GM20431 (cell line): Measurements from ENCODE around the gene FBXL7.

ENCODE experiments used
- in situ Hi-C: fragments of 300-500 bp; cut with MseI, MboI; formaldehyde crosslinking; loops from one replicate; pipeline ENCODE4 v1.15.0; 2020; ENCODE audit warnings: low sequenced_read_pairs; ENCODE audit not compliant: unreplicated experiment

The FBXL7 gene

DNA sequence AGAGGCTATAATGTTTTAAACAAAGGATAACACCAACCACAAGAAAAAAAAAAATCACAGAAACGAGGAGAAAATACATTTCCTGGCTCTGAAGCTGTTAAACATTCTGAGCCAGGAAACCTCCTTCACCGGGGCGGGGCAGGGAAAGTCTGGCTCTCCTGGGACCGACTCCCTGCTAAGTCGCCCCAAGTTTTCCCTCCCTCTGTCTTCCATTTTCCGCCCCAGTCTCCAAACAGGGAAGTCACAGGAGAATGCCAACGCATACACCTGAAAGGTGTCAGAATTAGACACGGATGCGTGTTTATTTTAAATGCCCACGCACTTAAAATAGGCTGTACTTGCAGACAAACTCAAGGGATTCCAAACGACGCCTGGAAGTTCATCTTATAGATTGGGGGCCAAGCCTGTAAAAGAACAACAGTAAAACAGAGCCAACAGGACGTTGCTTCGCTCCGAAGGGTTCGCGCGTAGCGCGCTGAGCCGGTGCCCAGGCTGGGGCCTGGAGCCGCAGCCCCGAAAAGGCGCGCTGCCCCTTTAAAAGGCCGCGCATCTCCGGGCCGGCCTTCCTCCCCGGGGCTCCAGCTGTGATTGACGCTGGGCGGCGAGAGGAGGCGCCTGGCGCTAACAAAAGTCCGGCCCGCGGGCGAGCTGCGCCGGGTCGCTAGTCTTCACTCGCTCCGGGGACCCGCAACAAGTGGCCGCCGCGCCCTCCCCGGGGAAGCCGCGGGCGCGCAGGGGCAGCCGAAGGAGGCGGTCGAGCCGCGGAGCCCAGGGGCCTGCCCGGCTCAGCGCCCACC lies at the start of gene FBXL7:
Gene FBXL7, plus strand, starts transcription at position 653 of the 797 bp plus-strand sequence.
- in situ Hi-C loops = no loop called here

DNA sequence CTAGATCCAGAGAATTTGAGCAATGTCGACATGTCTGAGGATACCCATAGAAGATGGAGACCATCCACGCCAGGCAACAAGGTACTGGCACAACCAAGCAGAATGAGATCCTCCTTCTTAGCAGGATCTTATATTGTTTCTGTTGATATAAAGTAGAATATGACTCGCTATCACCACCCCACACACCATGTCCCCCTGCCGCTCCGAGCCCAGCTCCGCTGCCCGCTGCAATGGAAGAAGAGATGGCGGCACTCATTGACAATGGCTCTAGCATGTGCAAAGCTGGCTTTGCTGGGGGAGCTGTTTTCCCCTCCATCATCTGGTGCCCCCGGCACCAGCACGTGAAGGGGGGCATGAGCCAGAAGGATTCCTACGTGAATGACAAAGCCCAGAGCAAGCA lies 49.5 kb upstream of the FBXL7 start:
- in situ Hi-C loops = no loop called here

DNA sequence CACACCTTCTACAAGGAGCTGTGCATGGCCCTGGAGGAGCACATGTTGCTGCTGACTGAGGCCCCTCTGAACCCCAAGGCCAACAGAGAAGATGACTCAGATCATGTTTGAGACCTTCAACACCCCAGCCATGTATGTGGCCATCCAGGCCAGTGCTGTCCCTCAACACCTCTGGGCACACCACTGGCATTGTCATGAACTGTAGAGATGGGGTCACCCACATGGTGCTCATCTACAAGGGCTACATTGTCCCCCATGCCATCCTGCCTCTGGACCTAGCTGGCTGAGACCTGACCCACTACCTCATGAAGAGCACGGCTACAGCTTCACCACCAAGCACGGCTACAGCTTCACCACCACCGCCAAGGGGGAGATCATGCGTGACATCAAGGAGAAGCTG lies 49.0 kb upstream of the FBXL7 start:
- in situ Hi-C loops = no loop called here

DNA sequence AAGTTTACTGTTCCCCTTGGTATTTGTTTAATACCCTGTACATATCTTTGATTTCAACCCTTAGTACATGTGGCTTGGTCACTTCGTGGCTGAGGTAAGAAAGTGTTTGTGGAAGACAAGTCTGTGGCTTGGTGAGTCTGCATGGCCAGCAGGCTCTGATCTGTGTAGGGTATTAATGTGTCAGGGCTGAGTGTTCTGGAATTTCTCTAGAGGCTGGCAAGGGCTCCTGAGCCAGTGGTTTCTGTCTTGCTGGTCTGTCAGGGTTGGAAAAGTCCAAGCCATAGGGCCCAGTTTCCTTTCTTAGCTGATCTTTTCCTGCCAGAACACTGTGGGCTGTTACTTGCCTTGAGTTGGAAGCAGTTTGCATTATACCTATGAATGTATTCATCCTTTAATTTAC lies 48.0 kb upstream of the FBXL7 start:
- in situ Hi-C loops = no loop called here

DNA sequence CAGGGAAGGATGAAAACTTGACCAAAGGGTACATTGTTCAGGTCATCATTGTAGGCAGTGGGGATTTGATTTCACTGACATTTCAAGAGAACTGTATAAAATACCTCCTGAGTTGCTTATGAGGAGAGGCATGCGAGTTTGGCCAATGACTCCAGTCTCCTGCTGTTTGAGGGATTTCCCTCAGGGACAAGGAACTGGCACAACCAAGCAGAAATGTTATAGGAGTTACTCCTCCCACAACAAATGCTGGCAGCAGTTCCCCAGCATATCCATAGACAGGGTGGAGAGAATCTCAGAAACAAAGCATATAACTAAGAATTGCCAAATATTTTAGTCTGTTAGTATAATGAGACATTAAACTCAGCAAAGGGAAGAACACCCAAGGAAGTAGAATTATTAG lies 47.2 kb upstream of the FBXL7 start:
- in situ Hi-C loops = no loop called here

DNA sequence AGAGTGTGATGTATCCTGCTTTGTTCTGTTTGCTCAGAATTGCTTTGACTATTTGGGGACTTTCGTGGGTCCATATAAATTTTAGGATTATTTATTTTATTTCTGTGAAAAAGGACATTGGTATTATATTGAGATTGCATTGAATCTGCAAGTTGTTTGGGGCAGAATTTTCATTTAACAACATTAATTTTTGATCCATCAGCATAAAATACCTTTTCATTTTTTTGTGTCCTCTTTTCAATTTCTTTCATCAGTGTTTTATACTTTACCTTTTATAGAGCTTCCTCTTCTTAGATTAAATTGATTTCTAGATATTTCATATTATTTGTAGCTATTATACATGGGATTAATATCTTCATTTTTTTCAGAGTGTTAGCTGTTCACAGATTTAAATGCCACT lies 40.8 kb upstream of the FBXL7 start:
- in situ Hi-C loops = no loop called here

DNA sequence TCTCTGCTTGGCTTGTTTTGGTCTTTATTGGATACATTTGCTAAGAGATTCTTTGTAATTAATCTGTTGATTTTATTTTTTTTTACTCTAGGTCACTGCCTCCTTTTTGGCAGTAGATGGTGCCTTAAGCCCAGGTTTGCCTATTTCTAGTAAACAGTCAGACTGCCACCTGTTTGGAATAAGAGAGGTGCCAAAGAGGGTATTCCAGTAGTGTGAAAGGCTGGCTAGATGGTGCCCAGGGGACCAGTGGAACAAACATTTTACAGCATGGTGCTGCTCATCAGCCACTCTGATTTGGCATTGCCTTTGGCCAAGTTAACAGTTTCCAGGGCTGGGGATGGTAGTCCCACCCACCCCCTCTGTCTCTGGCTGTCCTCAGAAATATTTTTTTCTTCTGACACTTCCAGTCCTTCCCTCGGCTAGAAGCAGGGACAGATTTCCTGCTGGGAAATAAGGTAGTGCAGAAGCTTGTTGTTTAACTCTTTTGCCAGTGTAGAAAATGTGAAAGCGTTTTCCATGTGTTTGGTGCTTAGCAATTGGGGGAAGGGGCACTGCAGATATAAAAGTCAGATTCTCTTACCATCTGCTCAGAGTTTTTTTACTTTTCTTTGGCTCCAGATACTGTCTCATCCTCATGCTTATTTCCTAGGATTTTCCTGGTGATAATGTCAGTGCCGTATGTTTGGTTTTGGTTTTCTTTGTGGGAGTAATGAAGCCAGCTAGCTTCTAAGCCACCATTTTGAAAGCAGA lies 36.6 kb upstream of the FBXL7 start:
- in situ Hi-C loops = no loop called here

DNA sequence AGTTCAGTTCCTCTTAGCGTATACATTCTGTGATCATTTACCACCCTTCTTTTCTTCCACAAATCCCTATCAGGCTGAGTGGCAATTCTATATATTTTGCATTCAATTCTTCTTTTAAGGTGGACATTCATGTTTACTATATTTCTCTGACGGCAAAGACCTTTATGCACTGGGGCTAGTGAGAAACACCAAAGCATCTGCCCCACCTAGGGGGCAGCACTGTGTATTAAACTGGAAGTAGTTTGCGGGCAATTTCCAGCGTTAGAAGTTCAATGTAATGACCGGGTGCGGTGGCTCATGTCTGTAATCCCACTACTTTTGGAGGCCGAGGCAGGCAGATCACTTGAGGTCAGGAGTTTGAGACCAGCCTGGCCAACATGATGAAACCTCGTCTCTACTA lies 27.9 kb upstream of the FBXL7 start:
- in situ Hi-C loops = no loop called here

DNA sequence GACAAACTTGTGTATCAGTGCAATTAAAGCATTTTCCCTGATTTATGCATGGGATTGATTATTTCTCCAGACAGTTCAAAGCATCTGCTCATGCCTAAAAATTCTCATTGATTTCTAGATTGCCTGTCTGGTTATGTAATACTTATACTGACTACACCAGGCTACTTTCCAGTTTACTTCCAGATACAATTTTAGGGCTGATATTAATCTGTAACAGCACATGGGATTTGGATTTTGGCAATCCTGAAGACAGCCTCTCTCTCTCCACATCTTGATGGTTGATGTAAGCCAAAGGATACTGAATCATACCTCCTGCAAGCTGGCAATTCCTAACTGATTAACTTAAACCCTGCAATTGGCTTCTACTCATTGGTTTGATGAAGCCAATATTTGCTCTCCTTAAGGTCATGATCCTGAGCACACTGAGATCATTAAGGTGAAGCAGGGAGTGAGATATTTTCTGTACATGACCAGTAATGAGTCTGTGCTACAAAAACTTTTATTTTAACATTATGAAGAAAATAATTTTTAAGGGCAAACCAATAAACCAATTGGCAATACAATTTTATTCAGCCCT lies 25.7 kb upstream of the FBXL7 start:
- in situ Hi-C loops = no loop called here

DNA sequence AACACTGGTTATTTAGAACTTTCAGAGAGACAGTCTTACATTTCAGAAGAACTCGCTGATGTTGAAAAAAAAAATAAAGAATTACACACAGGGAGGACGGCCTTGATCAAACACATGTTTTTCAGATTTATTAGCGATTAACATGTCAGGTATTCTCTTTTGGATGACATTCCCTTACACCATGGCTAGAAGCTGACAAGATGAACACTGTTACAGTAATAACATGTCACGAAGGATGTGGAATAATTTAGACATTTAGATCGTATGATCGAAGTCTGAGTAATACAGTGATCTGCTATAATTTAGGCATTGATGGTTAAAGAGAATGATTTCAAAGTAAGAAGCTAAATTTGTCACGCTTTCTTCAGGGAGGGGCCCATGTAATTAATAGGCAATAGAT lies 24.6 kb upstream of the FBXL7 start:
- in situ Hi-C loops = no loop called here

DNA sequence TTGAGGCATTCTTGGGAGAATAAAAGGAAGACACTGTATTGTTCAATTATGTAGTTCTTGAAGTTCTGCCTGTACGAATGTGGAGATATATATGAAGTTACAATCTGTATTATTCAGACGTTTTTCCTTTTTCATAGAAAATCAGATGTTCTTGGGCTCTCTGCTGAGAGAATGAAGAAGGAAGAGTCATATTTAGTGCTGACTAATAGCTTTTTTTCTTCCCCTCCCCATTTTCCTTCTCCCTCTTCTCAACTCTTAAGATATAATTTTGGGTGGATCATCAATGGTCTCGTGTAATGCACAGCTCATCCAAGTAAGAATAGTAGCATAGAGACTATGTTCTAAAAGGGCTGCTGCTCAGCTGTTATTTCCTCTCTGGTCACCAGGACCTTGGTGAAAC lies 23.0 kb upstream of the FBXL7 start:
- in situ Hi-C loops = no loop called here

DNA sequence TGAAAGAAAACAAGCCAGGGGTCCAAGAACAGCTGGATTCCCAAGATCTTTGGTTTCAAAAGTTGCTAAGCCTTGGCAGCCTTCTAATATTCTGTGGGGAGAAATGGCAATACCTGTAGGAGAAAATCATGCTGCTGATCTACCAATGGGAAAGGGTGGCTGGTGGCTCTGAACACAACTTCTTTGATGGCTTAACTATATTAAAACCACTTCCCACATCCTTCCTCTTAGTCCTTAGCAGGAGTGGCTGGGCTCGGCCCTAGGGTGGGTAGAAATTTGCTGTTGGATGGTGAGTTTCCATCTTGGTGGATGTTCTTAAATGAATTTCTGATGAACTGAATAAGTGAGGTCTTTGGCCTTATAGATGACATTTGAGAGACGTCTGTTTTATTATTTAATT lies 19.5 kb upstream of the FBXL7 start:
- in situ Hi-C loops = no loop called here

DNA sequence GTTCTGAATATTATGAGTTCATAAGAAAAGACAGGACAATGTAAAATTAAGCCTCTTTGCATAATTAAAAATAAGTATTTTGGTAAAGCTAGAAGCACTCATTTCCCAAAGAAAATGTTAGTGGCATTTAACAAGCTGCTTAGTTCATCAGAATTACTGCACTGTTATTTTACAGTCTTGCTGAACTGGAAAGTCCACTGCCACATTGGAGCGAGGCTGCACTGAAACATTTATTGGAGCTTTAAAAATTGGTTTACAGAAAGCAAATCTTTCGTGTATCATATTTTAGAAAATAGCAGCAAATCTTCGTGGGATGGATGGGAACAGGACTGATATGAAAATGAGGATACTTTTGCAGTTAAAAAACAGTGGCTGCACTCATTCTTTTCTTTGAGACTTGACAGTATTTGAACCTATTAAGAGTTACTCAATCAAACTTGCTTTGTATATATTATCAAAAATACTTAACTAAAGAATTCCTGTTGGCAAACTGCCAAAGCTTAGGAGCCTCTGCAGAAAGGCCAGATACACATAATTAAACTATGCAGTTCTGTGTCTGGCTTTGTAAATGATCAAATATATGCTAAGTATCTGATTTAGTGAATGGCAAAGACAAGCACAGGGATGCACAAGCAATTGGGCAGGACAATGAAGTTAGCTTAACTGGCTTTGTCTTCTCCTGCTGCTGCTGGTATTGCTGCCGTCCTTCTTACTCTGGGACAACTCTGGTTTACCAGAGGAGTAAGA lies 16.5 kb upstream of the FBXL7 start:
- in situ Hi-C loops = no loop called here

DNA sequence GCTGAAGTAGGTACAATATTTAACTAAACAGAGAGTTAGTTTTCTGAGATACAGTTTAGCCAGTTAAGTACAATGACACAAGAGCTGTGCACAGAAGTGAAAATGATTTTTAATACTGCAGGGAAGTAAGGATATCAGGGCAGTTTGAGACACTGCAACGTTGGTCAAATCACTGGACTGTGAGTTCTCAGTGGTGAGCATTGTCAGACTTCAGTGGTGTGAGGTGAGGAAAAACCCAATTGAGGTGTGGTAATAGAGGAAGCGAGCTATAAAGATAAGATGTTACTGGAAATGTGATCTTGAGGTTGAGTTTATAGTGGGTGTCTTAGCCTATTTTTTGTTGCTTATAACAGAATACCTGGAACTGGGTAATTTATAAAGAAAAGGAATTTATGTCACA lies 12.8 kb upstream of the FBXL7 start:
- in situ Hi-C loops = no loop called here

DNA sequence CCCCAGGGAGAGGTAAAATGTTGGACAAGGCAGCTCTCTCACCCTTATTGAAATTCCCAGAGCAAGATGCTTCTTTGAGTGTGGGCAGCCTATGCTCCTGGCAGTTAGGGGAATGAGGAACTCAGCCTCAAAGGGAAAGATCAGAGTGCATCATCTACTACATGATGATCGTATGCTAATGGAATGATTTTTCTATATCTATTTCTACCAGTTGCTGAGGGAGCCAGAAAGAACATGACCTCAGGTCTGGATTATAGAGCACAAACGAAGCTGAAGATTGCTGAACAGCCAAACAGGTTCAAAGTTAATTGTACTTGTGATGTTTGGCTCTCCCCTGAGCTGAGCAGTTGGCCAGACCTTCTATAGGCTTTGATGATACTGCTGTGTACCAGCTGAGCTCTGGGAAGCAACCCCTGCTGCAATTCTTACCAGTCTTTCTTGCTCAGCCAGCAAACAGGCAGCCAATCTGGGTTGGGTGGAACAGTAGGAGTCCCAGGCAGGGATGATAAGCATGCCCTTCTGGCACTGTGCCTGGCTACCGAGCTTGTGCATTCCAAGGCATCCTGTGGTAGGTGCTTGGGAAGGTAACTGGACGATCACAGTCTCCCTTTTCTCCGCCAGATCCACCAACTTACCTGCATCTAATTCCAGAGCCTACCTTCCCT lies 10.3 kb upstream of the FBXL7 start:
- in situ Hi-C loops = no loop called here

DNA sequence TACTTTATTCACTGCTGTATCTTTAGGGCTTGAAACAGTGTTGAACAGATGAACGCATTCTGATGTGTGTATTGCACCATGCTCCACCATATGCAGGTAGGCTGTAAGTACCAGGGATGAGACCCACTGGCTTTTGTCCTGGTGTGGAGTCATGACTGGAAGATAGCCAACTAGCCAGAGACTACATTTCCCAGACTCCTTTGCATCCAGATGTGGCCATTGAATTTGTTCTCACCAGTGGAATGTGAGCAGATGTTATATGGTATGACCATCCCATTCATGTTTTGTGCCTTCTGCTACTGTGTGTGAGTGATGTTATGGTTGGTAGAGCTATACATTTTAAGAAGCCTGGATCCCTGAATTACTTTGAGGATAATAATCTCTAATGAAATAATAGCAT lies 7.4 kb upstream of the FBXL7 start:
- in situ Hi-C loops = no loop called here

DNA sequence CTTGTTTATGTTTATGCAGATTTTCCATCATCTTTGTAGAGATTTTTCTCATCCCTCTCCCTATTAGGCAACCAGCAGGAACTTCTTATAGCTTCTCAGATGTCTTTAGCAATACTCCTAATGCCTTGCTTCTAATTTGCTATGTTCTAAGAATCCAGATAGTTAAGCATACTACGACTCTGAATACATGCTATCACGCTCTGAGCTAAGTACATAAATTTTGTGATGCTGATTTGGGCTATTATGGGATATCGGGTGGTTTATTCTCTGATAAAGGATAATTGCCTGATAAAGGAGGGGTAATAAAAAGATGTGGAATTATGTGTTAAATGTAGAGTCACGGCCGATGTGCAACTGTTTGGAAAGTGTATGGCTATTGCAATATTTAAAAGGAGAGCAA lies 6.5 kb upstream of the FBXL7 start:
- in situ Hi-C loops = no loop called here

DNA sequence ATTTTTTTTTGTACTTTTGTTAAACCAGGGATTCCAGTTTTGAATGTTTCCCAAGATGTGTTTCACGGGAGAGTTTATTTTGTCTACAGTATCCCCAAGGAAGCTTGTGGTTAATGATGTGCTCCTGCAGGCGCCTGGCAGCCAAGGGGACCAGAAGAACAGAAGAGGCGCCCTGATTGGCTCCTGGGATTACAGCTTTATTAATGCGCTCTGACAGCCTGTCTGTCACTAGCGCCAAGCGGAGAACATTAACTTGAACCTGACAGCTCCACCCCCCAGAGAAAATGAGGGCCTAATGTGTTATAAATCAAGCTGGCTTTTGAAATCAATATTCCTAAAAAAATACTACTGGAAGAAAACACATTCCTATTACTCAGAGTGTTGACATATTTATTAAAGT lies 5.0 kb upstream of the FBXL7 start:
- in situ Hi-C loops = no loop called here

DNA sequence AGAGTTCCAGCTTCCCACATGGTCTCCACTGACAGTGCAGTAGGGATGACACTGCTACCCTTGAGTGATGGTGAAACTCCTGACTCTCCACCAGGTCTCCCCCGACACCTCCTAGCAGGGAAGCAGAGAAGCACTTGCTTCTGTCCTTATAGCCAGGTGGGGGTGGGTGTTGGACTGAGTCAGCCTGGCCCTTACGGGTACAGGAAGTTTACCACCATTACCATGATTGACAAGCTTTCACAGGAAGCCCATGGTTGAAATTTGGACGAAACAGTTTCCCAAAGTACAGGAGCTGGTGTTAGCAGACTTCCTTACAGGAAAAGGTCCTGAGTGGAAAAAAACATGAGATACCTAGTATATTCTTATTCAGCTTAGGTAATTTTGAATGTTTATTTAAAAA lies 3.1 kb upstream of the FBXL7 start:
- in situ Hi-C loops = no loop called here

DNA sequence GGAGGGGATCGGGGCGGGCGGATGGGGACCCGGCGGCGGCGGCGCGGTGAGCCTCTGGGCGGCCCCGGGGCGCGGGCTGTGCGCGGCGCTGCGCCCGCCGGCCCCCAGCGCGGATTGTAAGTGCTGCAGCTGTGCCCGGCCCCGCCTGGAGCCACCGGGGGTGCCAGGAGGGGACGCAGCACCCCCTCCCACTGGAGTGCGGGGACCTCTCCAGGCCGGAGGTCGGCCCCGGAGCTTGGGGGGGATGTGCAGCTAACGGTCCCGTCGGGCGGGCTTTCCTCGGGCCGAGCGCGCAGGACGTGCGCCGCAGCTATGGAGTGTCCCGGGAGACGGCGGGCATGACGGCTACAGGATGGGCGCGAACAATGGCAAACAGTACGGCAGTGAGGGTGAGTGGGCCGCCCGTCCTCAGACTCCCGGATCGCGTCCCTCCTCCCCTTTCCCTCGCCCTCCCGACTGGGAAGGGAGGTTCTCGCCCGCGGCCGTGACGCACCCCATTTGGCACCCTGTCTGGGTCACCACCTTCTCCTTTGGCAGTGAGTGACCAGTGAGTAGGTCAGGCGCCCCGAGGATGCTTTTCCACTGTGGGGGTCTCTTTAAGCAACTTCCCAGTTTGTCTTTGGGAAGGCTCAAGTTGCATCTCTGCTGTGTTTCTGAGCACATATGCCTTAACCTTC lies 483 bp downstream of the FBXL7 start:
- in situ Hi-C loops = no loop called here
